SK-N-SH treated with all-trans-retinoic acid at 6 μM for 48 hours (cell line): ENCODE results near the gene EGLN1.

Experiments used
- ATAC-seq: fragments of 200-7000 bp; cut with Tn5 transposase; 3 replicates; pipeline ENCODE4 v1.9.1; 2020; ENCODE audit warnings: mild to moderate bottlenecking, moderate library complexity
- ARNTL ChIP-seq: fragments of 450-650 bp; formaldehyde crosslinking; IDR thresholded peaks from 2 replicates; pipeline ENCODE4 v1.5.0; 2020; ENCODE audit warnings: low read depth, mild to moderate bottlenecking, moderate library complexity, borderline replicate concordance
- BACH2 ChIP-seq: fragments of 250-450 bp; sonication (Bioruptor Pico); IDR thresholded peaks from 2 replicates; pipeline ENCODE4 v1.9.0; 2021; ENCODE audit warnings: mild to moderate bottlenecking, borderline replicate concordance
- CREB5 ChIP-seq: fragments of 250-450 bp; sonication (Bioruptor Pico); IDR thresholded peaks from 2 replicates; pipeline ENCODE4 v1.5.1; 2020; ENCODE audit warnings: low read depth, mild to moderate bottlenecking, moderate library complexity
- CSRNP3 ChIP-seq: fragments of 250-450 bp; sonication (Bioruptor Pico); IDR thresholded peaks from 2 replicates; pipeline ENCODE4 v1.5.1; 2021; ENCODE audit warnings: mild to moderate bottlenecking, moderate library complexity
- ESRRG ChIP-seq: fragments of 250-450 bp; sonication (Bioruptor Pico); IDR thresholded peaks from 2 replicates; pipeline ENCODE4 v1.6.1; 2021; ENCODE audit warnings: mild to moderate bottlenecking
- GLIS3 ChIP-seq: fragments of 250-450 bp; sonication (Bioruptor Pico); IDR thresholded peaks from 2 replicates; pipeline ENCODE4 v1.5.0; 2020; ENCODE audit warnings: mild to moderate bottlenecking, moderate library complexity
- ISL1 ChIP-seq: fragments of 250-450 bp; sonication (Bioruptor Pico); IDR thresholded peaks from 2 replicates; pipeline ENCODE4 v2.1.2; 2022; ENCODE audit warnings: mild to moderate bottlenecking, moderate library complexity
- OSR1 ChIP-seq: fragments of 250-450 bp; sonication (Bioruptor Pico); IDR thresholded peaks from 2 replicates; pipeline ENCODE4 v1.8.0; 2022; ENCODE audit warnings: moderate library complexity, mild to moderate bottlenecking, inconsistent platforms
- PATZ1 ChIP-seq: fragments of 250-450 bp; sonication (Bioruptor Pico); IDR thresholded peaks from 2 replicates; pipeline ENCODE4 v1.8.0; 2020; ENCODE audit warnings: mild to moderate bottlenecking, moderate library complexity, borderline replicate concordance
- POU6F1 ChIP-seq: fragments of 250-450 bp; sonication (Bioruptor Pico); IDR thresholded peaks from 2 replicates; pipeline ENCODE4 v1.8.0; 2021; ENCODE audit warnings: low read depth, mild to moderate bottlenecking, moderate library complexity, borderline replicate concordance
- PPARA ChIP-seq: fragments of 250-450 bp; sonication (Bioruptor Pico); IDR thresholded peaks from 2 replicates; pipeline ENCODE4 v1.5.0; 2020; ENCODE audit warnings: mild to moderate bottlenecking, borderline replicate concordance
- RARB ChIP-seq: fragments of 250-450 bp; sonication (Bioruptor Pico); IDR thresholded peaks from 2 replicates; pipeline ENCODE4 v1.8.0; 2021; ENCODE audit warnings: mild to moderate bottlenecking, moderate library complexity
- SNAI2 ChIP-seq: fragments of 250-450 bp; sonication (Bioruptor Pico); IDR thresholded peaks from 2 replicates; pipeline ENCODE4 v1.5.0; 2020; ENCODE audit warnings: mild to moderate bottlenecking, moderate library complexity
- TCF4 ChIP-seq: fragments of 250-450 bp; sonication (Bioruptor Pico); IDR thresholded peaks from 2 replicates; pipeline ENCODE4 v1.8.0; 2021; ENCODE audit warnings: mild to moderate bottlenecking, moderate library complexity, borderline replicate concordance
- TOX ChIP-seq: fragments of 250-450 bp; sonication (Bioruptor Pico); IDR thresholded peaks from 2 replicates; pipeline ENCODE4 v1.8.0; 2021; ENCODE audit warnings: mild to moderate bottlenecking, moderate library complexity, borderline replicate concordance
- TSHZ2 ChIP-seq: fragments of 250-450 bp; sonication (Bioruptor Pico); IDR thresholded peaks from 2 replicates; pipeline ENCODE4 v1.5.0; 2020; ENCODE audit warnings: mild to moderate bottlenecking, moderate library complexity
- ZC3H10 ChIP-seq: fragments of 250-450 bp; sonication (Bioruptor Pico); IDR thresholded peaks from 2 replicates; pipeline ENCODE4 v1.5.1; 2021; ENCODE audit warnings: mild to moderate bottlenecking, moderate library complexity
- ZFP3 ChIP-seq: fragments of 250-450 bp; sonication (Bioruptor Pico); IDR thresholded peaks from 2 replicates; pipeline ENCODE4 v1.5.0; 2020; ENCODE audit warnings: mild to moderate bottlenecking, moderate library complexity
- ZFP30 ChIP-seq: fragments of 450-650 bp; formaldehyde crosslinking; IDR thresholded peaks from 2 replicates; pipeline ENCODE4 v1.5.0; 2022; ENCODE audit warnings: mild to moderate bottlenecking, moderate library complexity
- ZNF70 ChIP-seq: fragments of 450-650 bp; formaldehyde crosslinking; IDR thresholded peaks from 2 replicates; pipeline ENCODE4 v1.5.0; 2020; ENCODE audit warnings: mild to moderate bottlenecking, moderate library complexity
- ZNF8 ChIP-seq: fragments of 450-650 bp; formaldehyde crosslinking; IDR thresholded peaks from 2 replicates; pipeline ENCODE4 v1.5.0; 2020; ENCODE audit warnings: mild to moderate bottlenecking, moderate library complexity

EGLN1 gene

GRCh38 chr1:231364192-231364591 lies 57.9 kb downstream of the EGLN1 start:
- ATAC-seq: no peak
- TF ChIP-seq SNAI2 (CRISPR knock-in tag): no peak
- TF ChIP-seq CREB5 (CRISPR knock-in tag): no peak
- TF ChIP-seq ARNTL (CRISPR knock-in tag): no peak
- TF ChIP-seq ESRRG (CRISPR knock-in tag): no peak
- no peak for TF ChIP-seq CSRNP3 (CRISPR knock-in tag)
- TF ChIP-seq PPARA (CRISPR knock-in tag): no peak
- TF ChIP-seq, all 23 proteins: peak for 0

- no peak for ATAC-seq
- TF ChIP-seq ESRRG (CRISPR knock-in tag) (no peak), TSHZ2 (CRISPR knock-in tag) (no peak), GLIS3 (CRISPR knock-in tag) (no peak)
These were observed 58.5 kb downstream of the EGLN1 start for GRCh38 chr1:231363624-231364023.

- TF ChIP-seq ARNTL (CRISPR knock-in tag) (no peak), OSR1 (no peak), CREB5 (CRISPR knock-in tag) (no peak), GLIS3 (CRISPR knock-in tag) (no peak), SNAI2 (CRISPR knock-in tag) (no peak), ZNF70 (CRISPR knock-in tag) (no peak), ZC3H10 (CRISPR knock-in tag) (no peak), ZFP3 (CRISPR knock-in tag) (no peak), POU6F1 (CRISPR knock-in tag) (no peak), BACH2 (CRISPR knock-in tag) (no peak), RARB (CRISPR knock-in tag) (no peak), PPARA (CRISPR knock-in tag) (no peak), PATZ1 (CRISPR knock-in tag) (no peak)
- TF ChIP-seq, all 23 proteins: peak for 0
- ATAC-seq: no peak
These were observed 59.8 kb downstream of the EGLN1 start for GRCh38 chr1:231362325-231362724.

- no peak for ATAC-seq
- TF ChIP-seq CSRNP3 (CRISPR knock-in tag) (no peak), ZFP30 (CRISPR knock-in tag) (no peak), ISL1 (CRISPR knock-in tag) (no peak), BACH2 (CRISPR knock-in tag) (no peak), TSHZ2 (CRISPR knock-in tag) (no peak), ZC3H10 (CRISPR knock-in tag) (no peak), TCF4 (CRISPR knock-in tag) (no peak), PPARA (CRISPR knock-in tag) (no peak), ZNF8 (CRISPR knock-in tag) (no peak), TOX (CRISPR knock-in tag) (no peak)
These were observed 63.0 kb downstream of the EGLN1 start for GRCh38 chr1:231359113-231359512.
